Neural crest cell (in vitro differentiated cells): ENCODE results near the gene ZNF181. TPM values are rescaled to one million over a fixed set of nuclear protein-coding genes. Genes with fewer than 3 reads are reported as not detected.
A peak's percentile ranks its signal among the peaks of the same experiment; 100 is the strongest.

Experiments used
- DNase-seq: peaks from one replicate; pipeline ENCODE4 v3.0.0; 2021; ENCODE audit warnings: low read depth, mixed read lengths, low spot score
- H3K27ac Mint-ChIP-seq: one replicate; pipeline ENCODE4 v1.8.0; 2021; ENCODE audit warnings: mild to moderate bottlenecking, mixed read lengths; ENCODE audit not compliant: unreplicated experiment
- H3K27me3 Mint-ChIP-seq: 2 replicates; pipeline ENCODE4 v1.8.0; 2021; ENCODE audit warnings: low read depth, mild to moderate bottlenecking, mixed read lengths
- H3K36me3 Mint-ChIP-seq: 2 replicates; pipeline ENCODE4 v1.8.0; 2021; ENCODE audit warnings: low read depth, mild to moderate bottlenecking, mixed read lengths
- H3K4me1 Mint-ChIP-seq: 2 replicates; pipeline ENCODE4 v1.8.0; 2021; ENCODE audit warnings: mixed read lengths
- H3K4me3 Mint-ChIP-seq: one replicate; pipeline ENCODE4 v1.8.0; 2021; ENCODE audit warnings: mild to moderate bottlenecking, mixed read lengths
- H3K9me3 Mint-ChIP-seq: 2 replicates; pipeline ENCODE4 v1.8.0; 2021; ENCODE audit warnings: mixed read lengths
- total RNA-seq: library from RNA; stranded (reverse); gene quantifications from 2 replicates; pipeline ENCODE4 v1.2.1, GENCODE V29; 2021
- TF ChIP-seq, protein P1 (sequence below): fragments of 200-600 bp; sonication (generic); conservative IDR thresholded peaks from 2 replicates; pipeline ENCODE4 v1.5.0; 2021; ENCODE audit warnings: antibody characterized with exemption, mild to moderate bottlenecking

The ZNF181 gene
- total RNA-seq, 1 donor from 2014 or later: 8.0 TPM

DNA sequence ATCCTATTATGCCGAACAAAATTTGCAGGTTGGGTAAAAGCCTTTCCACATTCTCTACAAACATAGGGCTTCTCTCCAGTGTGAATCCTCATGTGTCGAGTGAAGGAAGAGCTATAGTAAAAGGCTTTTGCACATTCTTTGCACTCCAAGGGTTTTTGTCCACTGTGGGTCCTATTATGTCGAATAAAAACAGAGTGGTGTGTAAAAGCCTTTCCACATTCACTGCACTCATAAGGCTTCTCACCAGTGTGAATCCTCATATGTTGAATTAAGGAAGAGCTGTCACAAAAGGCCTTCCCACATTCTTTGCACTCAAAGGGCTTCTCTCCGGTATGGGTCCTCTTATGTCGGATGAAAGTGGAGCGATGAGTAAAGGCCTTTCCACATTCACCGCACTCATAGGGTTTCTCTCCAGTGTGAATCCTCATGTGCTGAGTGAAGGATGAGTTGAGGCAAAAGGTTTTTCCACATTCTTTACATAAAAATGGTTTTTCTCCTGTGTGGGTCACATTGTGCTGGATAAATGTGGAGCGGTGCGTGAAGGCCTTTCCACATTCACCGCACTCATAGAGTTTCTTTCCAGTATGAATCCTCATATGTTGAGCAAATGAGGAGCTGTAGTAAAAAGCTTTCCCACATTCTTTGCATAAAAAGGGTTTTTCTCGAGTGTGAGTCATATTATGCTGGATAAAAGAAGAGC, 25.3 kb downstream of the ZNF181 start:
- Mint-ChIP-seq H3K9me3 (peaks cover 39% of the 10 kb centered on the region), H3K4me1 (no peaks in the 10 kb centered on the region), H3K4me3 (no peak overlapping the region), H3K27ac (no peak overlapping the region), H3K36me3 (peaks cover 77% of the 10 kb centered on the region), H3K27me3 (no peaks in the 10 kb centered on the region)
- TF ChIP-seq, protein P1, sequence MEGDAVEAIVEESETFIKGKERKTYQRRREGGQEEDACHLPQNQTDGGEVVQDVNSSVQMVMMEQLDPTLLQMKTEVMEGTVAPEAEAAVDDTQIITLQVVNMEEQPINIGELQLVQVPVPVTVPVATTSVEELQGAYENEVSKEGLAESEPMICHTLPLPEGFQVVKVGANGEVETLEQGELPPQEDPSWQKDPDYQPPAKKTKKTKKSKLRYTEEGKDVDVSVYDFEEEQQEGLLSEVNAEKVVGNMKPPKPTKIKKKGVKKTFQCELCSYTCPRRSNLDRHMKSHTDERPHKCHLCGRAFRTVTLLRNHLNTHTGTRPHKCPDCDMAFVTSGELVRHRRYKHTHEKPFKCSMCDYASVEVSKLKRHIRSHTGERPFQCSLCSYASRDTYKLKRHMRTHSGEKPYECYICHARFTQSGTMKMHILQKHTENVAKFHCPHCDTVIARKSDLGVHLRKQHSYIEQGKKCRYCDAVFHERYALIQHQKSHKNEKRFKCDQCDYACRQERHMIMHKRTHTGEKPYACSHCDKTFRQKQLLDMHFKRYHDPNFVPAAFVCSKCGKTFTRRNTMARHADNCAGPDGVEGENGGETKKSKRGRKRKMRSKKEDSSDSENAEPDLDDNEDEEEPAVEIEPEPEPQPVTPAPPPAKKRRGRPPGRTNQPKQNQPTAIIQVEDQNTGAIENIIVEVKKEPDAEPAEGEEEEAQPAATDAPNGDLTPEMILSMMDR: no peak
- no peak for DNase-seq

DNA sequence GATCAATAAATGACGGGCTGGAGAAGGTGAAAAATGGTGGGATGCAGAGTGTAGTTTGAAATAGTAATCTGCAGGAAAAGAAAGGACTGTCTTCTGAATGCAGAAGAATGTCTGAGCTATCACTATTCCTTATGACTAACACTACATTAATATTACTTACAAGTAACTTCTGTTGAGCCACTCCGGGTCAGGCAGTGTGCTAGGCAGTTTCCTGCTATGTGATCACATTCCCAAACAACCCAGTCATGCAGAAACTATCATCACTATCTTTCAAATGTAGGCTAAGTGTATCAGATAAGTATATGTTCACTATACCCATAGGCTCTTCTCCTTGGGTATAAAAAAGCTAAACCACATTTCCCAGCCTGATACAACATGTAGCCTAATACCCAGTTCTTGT, 32.3 kb downstream of the ZNF181 start:
- TF ChIP-seq, protein P1: no peak
- peaks cover 3% of the 10 kb centered on the region for H3K4me1 Mint-ChIP-seq
- H3K27me3 Mint-ChIP-seq: no peaks in the 10 kb centered on the region
- H3K27ac Mint-ChIP-seq: no peak overlapping the region
- no peak overlapping the region for H3K4me3 Mint-ChIP-seq
- no peak for DNase-seq
- peaks cover 33% of the 10 kb centered on the region for H3K9me3 Mint-ChIP-seq
- peaks cover 82% of the 10 kb centered on the region for H3K36me3 Mint-ChIP-seq

DNA sequence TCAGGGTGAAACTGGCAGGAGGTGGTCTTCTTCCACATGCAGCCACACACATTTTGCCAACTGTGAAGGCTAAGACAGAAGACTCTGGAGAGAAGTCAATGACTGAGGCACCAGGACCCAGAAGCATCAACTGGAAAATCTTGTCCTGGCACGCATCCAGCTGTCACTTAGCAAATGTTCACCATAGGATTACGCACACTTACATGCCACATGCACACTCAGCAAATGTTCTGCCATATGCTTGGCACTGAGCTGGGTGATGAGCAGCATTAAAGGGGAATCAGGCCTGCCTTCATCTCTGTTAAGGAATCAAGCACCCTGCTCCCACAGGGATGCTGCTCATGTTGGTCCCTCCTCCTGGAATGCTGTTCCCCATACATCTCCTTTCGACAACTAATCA, 33.9 kb downstream of the ZNF181 start:
- Mint-ChIP-seq H3K27ac (no peak overlapping the region), H3K4me3 (peak overlapping the region; percentile 50), H3K4me1 (peaks cover 15% of the 10 kb centered on the region), H3K36me3 (peaks cover 68% of the 10 kb centered on the region), H3K9me3 (peaks cover 23% of the 10 kb centered on the region), H3K27me3 (no peaks in the 10 kb centered on the region)
- TF ChIP-seq, protein P1: no peak
- DNase-seq: no peak

DNA sequence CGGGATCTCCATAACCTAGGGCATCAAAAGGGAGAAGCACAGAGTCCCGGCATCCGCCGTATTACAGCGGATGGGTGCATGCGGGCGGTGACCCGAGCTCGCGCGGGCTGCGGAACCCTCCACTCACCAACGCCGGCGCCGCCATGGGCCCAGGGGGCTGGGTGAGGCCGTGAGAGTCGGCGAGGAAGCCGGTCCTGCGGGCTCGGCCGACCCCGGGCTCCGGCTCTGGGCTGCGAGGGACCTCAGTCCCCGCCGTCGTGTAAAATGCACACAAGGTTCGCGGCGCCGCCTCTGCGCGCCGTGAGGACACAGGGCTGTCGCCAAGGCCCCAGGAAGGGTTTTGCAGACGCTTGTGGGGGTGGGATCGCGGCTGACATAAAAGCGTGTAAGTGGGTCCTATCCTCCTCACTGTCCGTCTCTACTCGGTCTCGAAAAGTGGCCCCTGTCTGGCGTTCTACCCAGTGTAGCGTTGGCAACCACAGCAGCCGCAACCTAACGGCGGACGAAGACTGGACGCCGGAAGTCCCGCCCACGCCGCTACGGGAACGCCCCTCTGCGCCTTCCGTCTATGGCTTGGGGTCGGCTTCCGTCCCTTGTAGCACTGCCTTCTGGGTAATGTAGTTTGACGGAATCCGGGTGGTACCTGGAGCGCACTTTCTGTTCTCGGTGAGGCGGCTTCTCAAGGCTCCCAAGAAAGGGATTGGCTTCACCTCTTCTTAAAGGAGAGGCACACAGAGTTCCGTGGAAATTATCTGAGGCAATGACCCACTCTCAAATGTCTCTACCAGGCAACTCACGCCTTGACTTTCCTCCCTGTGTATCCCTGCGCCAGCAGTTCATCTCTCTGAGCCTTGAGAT, 38.9 kb downstream of the ZNF181 start, which contains the start of gene ZNF599:
ZNF599 (minus strand) TSS at position 519 of the 858 bp plus-strand sequence; CDS start at position 145, 374 bp downstream.
- DNase-seq: peak; percentile 84
- H3K4me1 Mint-ChIP-seq: peaks cover 19% of the 10 kb centered on the region
- TF ChIP-seq, protein P1: no peak
- H3K36me3 Mint-ChIP-seq: peaks cover 21% of the 10 kb centered on the region
- peaks cover 17% of the 10 kb centered on the region for H3K27me3 Mint-ChIP-seq
- H3K9me3 Mint-ChIP-seq: peaks cover 22% of the 10 kb centered on the region
- peak within 1 kb of the TSS; percentile 97 for H3K4me3 Mint-ChIP-seq
- H3K27ac Mint-ChIP-seq: peak within 1 kb of the TSS; percentile 28

DNA sequence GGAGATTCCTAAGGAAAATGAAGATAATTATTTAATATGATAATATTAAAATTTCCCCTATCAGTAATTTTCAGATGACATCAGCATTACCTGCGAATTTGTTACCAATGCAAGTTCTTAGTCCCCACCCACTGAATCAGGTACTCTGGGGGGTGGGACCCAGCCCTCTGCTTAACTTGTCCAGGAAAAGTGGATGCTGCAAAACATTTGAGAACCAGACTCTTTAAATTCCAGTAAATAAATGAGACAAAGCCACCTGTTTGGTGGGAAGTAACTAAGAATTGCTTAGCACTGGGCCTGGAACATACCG, 39.5 kb downstream of the ZNF181 start:
- no peak for DNase-seq
- TF ChIP-seq, protein P1: no peak
- Mint-ChIP-seq H3K4me1 (peaks cover 19% of the 10 kb centered on the region), H3K9me3 (peaks cover 22% of the 10 kb centered on the region), H3K36me3 (peaks cover 15% of the 10 kb centered on the region), H3K27me3 (peaks cover 20% of the 10 kb centered on the region), H3K27ac (no peak overlapping the region), H3K4me3 (peak overlapping the region; percentile 97)
